NK-92 (cell line): ENCODE measurements around the gene CRISPLD2.

Experiments
- DNase-seq: peaks from one replicate; lab custom pipeline; 2025; ENCODE audit not compliant: unreplicated experiment; lab: John Stamatoyannopoulos, UW

The CRISPLD2 gene

DNA sequence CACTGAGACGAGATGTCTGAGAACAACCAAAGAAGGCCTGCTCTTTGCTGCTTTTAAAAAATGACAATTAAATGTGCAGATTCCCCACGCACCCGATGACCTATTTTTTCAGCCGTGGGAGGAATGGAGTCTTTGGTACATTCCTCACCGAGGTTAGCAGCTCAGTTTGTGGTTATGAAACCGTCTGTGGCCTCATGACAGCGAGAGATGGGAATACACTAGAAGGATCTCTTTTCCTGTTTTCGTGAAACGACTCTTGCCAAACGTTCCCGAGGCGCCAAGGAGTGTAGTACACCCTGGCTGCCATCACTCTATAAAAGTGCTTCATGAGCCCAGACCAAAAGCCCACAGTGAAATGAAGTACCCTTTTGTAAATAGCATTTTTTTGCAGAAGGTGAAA is 87.8 kb downstream of the CRISPLD2 start:
- DNase-seq: no peak

DNA sequence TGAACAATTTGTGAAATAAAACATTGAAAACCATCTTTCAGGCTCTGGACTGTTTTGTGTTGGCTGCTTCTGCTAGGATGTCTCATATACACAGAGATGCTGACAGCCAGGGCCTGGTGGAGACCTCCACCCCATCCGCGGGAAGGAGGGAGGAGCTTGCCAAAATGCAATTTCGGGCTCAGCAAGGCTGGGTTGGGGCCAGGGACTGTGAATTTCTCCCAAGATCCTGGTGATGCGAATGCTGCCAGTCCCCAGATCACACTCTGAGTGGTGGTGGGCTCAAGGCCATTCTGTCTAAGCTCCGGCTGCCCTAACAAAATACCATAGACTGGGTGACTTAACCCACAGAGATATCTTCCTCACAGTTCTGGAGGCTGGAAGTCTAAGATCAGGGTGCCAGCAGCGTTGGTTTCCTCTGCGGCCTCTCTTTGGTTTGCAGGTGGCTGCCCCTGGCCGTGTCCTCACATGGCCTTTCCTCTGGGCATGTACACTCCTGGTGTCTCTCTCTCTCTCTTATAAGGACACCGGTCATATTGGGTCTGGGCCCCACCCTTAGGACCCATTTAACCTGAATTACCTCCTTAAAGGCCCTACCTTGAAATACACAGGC is 89.8 kb downstream of the CRISPLD2 start:
- no peak for DNase-seq

DNA sequence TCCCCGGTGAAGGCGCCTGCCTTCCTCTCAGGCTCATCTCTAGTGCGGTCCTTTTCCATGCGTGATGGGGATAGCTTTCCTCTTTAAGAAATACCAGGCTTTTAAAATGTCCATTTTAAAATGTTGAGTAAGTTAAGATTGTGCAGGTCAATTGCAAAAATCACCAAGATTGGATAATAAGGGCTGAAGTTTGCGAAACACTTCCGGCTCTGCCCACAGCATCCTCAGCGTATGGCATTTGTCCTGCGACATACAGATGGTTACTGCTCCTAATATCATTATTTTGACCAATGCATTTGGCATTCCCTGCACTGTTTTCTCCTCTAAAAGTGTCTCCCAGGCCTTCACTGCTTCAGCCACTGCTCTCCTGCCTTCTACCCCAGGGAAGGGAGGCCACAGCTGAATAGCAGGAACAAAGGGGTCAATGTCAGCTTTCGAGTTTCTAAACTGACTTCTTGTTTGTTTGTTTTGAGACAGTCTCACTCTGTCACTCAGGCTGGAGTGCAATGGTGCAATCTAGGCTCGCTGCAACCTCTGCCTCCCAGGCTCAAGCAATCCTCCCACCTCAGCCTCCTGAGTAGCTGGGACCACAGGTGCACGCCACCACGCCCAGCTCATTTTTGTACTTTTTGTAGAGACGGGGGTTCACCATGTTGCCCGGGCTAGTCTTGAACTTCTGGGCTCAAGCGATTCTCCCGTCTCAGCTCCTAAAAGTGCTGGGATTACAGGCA is 91.9 kb downstream of the CRISPLD2 start:
- no peak for DNase-seq

DNA sequence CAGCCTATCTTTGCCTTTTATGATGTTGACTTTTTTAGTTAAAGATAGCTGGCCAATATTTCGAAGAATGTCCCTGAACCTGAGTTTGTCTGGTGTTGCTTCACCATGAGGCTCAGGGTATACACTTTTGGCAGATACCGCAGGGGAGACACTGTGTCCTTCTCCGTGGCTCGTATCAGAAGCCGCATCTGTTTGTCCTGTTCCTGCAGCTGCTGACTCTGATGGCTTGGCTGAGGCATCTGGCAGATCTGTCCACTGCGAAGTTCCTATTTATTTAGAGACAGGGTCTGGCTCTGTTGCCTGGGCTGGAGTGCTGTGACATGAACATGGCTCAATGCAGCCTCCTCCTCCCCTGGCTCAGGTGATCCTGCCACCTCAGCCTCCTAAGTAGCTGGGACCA is 93.5 kb downstream of the CRISPLD2 start:
- DNase-seq: no peak

DNA sequence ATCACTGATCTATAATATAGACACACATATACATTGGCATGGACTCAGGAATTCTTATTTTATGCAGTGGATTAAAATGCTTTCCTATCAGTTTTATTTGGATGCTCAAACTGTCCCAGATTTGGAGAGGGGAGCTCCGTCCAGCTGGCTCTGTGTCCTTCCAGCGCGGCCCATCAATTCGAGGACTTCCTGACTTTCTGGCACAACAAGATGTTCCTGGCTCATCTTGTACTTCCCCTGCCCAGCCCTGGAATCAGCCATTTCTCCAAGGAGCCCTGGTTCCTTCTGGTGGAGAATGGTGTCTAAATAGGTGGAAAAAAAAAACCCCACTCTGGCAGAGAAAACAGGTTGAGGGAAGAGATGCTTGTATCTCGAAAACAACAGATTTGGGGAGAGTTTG is 94.5 kb downstream of the CRISPLD2 start:
- DNase-seq: no peak

DNA sequence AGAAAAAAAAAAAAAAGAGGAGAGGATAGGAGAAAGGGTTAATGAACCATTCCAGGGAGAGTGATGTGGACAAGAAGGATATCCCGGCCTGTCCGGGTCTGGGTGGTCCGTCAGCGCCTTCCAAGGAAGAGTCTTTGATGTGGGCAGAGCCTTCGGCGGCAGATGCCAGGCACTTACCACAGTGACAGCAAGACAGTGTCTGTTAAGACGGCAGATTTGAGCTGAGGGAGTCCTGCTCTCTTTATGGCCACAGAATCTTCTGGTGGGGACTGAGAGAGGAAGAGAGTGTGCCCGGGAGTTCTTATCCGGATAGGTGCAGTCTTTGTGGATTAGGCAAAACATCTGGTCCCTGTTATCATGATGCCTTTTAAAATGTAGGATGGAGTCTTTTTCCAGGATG is 96.4 kb downstream of the CRISPLD2 start:
- no peak for DNase-seq

DNA sequence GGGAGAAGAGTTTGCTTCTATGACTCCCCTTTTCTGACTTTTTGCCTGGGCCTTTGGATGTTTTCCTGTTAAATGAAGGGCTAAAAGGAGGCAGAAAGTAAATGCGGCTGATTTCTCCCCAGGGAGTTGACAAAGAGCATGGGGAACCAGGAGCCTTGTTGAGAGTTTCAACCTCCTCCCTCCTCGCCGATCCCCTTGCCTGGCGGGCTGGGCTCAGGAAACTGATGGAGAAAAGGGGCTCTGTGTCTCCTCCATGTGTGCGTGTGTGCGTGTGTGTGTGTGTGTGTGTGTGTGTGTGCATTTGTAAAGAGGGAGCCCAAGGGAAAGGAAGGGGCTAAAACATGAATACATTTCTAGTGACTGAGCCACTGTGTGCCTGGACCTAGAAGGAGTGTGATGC is 97.1 kb downstream of the CRISPLD2 start:
- no peak for DNase-seq

DNA sequence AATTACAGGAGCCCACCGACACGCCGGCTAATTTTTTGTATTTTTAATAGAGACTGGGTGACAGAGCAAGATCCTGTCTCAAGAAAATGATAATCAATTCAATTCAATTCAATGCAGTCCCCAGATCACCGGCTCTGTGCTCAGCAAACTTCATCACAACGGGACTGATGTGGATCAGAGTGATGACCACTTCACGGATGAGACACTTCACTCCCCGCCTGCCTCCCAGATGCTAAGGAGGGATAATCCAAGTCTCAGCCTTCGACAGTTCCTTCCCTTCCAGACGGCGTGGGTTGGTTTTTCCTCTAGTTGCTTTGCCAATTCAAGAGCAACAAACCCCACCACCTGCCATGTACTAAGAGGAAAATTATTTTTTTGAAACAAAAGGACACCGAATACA is 97.7 kb downstream of the CRISPLD2 start:
- DNase-seq: no peak

DNA sequence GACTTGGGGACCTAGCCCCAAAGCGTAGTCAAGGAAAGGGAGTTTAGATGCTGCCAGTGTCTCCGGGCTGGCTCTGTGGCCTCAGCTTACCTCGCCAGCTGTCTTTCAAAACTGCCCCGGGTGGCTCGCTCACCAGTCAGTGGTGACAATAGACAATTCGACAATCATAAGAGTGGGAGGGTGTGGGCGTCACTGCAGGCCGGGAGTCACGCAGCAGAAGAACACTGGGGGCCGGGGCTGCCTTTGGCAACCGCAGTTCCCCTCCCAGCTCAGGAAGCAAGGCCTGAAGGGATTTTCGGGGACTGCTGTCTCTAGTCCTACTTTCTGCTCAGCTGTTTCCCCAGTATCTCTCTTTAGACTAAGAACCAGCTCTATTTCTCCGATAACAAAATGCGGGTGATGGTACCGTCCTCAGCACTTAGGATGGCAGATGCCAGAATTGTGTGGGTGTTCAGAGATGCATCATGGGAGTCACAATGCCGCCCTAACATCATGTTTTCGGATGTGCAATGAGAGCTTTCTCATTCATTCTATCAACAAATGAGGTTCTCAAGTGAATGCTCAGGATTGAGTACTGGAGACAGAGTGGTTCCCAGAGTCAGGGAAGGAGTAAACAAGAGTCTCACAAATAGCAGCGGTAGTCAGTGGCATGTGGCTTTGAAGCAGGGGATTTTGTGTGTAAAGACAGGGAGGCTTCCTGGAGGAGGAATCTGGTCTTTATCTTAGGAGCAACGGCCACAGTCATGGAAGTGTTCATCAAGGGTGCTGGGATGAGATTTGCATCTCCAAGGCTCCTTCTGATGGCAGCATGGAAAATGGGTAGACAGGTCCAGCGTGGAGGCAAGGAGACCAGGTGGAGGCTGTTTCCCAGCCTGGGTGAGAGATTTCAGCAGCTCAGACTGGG is 98.5 kb downstream of the CRISPLD2 start:
- no peak for DNase-seq

DNA sequence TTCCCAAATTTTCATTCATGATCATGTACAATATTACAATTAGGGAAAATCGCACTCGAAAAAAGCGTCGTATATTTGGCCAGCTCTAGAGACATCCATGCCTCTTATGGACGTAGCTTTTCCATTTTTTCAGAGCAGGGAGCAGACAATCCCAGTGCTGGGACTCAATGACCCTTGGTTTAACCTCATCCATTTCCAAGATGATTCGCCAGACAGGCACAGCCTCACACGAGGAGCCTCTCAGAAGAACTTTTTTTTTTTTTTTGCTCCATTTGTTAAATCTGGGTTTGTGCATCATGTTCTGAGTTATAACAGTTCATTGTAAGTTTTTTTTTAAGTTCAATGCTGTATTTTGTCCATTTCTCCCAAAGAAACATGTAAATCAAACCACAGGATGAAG is 99.5 kb downstream of the CRISPLD2 start:
- DNase-seq: no peak

DNA sequence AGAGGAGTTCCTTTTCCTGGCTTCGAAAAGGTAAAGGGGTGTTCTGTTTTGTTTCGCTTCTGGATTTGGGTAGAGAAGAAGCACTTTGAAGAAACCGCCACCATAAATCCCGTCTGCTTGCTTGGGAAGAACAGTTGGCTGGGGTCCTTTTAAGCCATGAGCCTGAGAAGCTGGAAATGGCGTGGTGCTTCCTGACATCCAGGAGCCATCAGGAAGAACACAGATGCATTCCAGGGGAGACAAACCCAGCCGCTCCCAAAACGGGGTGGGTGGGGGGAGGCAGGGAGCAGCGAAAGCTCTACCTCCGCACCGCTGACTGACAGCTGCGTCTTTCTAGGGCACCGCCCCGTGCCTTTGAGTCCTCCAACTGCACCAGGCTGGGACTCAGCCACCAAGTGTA is 99.9 kb downstream of the CRISPLD2 start:
- no peak for DNase-seq

DNA sequence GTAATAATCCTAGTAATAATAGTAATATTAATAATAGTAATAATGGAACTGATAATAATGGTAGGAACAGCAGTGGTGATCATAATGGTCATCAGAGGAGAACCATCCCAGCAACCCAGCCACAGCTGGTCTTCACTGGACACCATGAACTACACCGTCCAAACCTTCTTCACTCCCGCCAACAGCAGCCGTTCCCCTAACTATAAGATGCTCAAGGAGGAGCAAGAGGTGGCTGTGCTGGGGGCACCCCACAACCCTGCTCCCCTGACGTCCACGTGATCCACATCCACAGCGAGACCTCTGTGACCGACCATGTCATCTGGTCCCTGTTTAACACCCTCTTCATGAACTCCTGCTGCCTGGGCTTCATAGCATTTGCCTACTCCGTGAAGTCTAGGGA is 100.5 kb downstream of the CRISPLD2 start:
- no peak for DNase-seq

DNA sequence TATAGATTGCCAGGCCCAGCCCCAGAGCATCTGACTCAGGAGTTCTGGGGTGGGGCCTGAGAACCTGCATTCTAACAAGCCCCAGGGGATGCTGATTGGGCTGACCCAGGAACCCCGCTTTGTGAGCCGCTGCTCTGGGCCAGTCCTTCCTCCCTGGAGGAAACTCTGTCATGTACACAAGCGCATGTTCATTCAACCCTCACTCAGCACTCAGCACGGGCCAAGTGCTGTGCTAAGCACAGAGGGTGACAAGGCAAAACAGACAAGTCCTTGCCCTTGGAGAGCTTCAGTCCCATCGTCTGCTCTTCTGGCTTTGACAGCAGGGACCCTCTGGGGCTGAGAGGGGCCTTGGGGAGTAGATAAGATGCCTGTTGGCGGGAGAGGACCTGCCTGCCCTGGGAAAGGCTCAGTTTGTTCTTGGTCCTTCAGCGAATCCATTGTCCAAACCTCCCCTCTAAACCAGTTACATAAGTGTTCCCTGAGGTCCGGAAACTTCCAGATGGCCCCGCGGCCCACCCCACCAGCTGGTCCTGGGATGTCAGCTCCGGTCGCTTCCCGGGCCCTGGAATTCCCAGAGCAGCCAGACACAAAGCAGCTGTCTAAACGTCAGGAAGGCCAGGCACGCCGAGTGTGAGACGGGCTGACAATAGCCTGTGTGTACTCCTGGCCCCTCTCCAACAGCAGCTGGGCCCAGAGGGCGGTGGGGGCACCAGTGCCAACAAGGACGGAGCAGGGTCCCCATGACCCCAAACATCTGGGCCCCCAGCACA is 102.8 kb downstream of the CRISPLD2 start:
- DNase-seq: no peak

DNA sequence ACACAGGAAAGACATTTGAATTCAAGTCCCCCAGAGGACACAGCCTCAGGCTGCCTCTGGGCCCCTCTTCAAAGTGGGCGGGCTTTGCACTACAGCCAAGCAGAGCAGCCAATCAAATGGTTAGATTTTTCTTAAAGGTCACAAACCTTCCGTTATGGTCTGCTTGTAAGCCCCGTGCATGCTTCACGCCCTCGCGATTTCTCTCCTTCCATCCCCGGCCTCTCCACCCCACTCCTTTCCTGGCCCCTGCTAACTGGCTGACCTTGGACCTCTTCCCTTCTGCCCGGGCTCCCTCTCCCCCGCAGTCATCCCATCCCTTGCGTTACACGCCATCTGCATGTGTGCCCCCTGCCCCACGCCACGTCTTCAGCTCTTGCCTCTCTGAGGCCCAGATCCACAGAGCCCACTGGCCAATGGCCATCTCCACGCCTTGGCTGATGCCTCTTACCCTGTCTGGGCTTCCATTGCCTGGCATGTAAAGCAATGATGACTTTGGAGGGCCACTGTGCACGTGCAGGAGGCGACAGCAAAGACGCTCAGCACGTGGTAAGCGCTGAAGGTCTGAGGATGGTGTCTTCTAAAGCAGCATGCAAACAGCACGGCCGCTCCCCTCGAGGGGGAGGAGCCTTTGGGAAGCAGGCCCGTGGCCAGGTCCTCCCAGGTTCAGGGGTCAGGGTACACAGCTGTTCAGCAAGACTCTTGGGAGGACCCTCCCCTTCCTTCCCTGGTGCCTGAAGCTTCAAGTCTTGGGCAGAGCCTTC is 104.7 kb downstream of the CRISPLD2 start:
- no peak for DNase-seq

DNA sequence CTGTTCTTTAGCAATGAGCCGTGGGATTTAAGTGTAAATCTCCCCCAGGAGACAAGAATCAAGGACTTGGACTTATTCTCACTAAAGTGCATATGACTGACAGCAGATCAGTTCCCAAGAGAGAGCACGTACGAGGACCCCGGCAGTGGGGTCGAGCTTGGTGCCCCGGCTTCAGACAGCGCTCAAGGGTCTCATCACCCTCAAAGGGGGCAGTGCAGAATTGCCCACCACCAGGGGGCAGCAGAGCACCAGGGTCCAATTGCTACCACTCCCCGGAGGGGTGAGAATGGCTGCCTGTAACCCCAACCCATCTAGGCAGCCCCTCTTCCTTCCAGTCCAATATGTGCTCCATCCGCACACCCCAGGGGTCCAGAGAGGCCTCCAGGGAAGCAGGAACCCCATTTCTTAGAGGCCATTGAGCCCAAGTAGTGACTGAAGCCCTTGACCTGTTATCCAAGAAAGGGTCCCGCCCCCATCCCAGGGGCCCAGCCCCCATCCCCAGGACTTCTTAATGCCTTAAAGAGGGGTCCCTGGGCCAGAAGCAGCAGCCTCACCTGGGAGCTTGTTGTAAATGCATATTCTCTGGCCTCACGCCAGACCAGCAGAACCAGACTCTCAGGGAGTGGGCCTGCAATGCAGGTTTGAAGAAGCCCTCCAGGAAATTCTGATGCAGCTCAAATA is 105.4 kb downstream of the CRISPLD2 start:
- no peak for DNase-seq

DNA sequence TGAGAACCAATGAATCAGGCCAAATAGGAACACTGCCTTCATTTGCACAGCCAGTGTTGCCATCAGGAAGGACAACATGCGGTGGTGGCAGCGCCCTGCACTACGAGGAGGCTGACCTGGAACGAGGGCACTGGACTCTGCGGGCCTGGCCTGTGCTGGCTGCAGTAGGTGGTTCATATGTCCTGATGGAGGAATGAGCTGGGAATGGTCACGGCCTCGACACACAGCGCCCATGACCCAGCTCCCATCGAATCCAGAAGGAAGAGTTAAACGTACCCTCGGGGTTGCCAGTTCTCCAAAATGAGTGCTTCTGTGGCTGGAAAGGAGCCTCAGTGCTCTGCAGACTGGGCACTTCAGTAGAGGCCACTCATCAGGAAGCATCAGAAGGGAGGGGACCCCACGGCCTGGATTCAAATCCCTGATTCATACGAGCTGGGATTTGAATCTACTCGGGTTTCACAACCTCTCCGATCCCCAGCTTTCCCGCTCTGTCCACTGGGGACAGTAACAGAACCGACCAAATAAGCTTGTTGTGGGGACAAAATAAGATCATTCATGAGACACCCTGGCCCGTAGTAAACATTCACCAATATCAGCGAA is 106.1 kb downstream of the CRISPLD2 start:
- no peak for DNase-seq

DNA sequence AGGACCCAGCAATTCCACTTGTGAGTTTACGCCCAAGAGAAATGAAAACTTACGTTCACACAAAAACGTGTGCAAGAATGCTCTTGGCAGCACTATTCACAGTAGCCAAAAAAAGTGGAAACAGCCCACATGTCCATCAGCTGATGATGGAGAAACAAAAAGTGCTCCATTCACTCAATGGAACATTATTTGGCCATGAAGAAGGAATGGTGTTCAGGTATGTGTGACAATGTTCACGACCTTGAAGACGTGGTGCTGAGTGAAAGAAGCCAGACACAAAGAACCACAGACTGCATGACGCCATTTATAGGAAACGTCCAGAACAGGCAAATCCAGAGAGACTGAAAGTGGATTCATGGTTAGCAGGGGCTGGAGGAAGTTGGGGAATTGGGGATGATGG is 106.7 kb downstream of the CRISPLD2 start:
- DNase-seq: no peak

DNA sequence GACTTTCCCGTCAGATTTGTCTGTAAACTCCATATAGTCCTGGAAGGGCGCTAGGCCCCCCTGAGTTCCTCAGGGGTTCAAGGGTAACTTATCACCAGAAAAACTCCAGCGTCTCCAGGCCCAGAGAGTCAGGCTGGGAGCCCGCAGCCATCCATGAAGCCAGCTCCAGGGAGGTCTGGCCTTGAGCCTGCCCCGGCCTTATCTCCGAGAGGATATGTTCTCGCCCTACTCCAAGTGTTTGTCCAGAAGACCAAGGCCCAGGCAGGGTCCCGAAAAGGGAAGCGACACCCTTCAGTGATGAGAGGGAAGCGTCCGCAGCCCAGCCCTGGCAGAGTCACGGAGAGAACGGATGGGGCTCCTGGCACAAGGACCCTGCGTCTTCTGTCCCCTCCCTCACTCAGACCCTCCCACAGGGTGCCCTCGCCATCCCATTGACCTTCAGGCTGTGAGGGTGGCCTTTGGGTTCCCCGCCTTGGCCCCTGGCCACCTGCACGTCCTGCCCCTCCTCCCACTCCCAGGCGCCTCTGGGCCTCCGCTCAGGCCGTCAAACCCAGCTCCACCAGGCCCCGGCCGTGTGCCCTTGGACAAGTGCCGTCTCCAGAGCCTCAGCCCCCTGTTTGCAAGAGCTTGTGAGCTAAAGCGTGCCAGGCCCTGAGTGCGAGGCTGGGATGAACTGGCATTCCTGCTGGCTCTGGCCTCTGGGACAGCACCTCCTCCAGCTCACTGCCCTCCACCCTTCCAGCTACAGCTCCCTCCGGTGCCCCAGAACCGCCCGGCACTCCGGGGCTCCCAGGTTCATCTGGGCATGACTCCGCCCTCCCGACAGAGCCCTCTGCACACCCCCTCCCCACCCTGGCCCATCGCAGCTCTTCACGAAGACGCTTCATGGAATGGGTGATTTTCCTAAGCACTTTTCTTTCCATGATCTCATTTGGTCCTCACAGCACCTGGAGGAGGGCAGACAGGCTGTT is 108.1 kb downstream of the CRISPLD2 start:
- no peak for DNase-seq
